VCaP (cell line): ENCODE data around the gene PPP1R9B.
A peak's percentile ranks its signal among the peaks of the same experiment; 100 is the strongest.

Experiments used
- H3K27ac ChIP-seq: fragments of 450-650 bp; 2 replicates; pipeline ENCODE4 v1.5.1; 2017
- CTCF ChIP-seq: fragments of 450-650 bp; conservative IDR thresholded peaks from 2 replicates; pipeline ENCODE4 v1.5.1; 2017; ENCODE audit warnings: mild to moderate bottlenecking, moderate library complexity

PPP1R9B gene

DNA sequence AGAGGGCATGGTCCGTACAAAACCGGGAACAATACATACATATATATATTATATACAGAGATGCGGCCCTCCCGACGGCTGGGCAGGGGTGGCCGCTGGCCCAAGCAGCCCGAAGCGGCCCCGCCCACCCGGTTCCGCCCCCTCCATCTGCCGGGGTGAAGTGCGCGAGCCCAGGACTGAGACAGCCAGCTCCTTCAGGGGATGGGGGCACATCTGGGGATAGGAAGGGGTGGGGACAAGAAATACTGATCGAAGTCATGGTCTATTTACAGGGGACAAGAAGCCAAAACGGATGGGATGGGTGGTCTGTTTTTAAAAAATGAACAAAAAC is 16.7 kb downstream of the PPP1R9B start:
- no peak for TF ChIP-seq CTCF
- H3K27ac ChIP-seq = no peak overlapping the region

DNA sequence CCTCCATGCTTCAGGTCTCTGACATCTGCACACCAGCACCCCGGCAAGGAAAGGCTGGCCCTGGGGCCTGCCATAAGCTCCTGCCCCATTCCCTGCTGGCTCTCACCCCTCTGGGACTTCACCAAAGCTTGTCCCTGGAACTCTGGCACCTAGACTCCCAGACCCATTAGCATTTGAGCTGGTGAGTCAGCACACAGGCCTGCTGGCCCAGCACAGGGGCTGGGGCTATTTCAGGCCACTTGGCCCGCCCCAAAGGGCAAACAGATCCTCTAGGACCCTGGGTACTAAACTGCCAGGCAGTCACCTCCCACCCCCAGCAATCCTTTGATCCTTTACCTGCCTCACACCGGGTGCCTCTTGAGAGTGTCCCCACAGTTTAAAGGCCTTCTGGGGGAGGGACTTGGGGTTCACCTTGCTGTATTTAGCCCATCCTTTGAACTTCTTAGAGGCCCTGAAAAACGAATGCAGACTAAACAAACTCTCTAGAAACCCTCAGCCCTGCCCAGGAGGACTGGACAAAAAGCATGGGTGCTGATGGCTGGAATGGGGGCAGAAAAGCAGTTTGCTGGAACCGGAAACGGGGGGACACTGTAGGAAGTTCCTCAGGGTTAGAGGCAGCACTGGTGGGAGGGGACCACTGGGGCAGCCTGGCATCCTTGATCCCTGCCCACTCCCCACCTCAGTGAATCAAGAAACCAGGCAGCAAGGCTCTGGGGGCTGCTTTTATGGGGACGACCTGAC is 17.3 kb downstream of the PPP1R9B start:
- TF ChIP-seq CTCF = no peak
- H3K27ac ChIP-seq = no peak overlapping the region

DNA sequence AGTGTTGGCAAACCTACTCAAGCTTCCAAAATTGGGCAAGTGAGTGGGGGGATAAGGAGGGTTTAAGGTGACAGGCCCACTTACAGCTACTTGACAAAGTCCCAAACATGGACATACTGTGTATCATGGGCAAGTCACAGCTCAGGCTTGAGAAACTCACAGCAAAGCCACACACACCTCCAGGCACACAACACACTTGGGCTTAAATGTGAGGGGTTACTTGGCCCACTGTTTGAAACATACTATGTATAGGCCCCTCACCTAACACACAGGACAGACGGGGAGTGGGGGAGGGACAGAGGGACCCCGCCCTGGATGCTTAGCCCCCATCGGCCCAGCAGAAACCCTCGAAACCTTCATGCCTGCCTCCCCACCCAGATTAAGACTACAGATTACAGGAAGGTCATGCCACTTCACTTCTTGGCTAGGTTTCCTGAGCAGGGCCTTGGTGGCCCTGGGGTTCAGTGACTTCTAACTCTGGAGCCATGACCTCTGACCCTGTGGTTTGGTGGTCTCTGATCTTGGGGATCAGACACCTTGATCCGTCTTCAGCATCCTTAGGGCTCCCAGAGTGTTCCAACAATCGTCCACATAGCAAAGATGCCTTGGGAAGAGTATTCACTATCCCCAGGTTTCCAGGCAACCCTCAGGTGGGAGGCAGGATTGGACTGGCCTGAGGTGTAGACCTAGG is 18.2 kb downstream of the PPP1R9B start:
- no peak overlapping the region for H3K27ac ChIP-seq

GRCh38 chr17:50130559-50131305 is 19.7 kb downstream of the PPP1R9B start:
- TF ChIP-seq CTCF = no peak

More for the DNA sequence above, 18.2 kb downstream of the PPP1R9B start:
- no peak for TF ChIP-seq CTCF

GRCh38 chr17:50129728-50130558 is 20.5 kb downstream of the PPP1R9B start, which contains the start of gene SAMD14:
Gene SAMD14, minus strand, starts transcription at chr17:50130160. Its CDS starts 5,201 bp downstream, at chr17:50124959.
- TF ChIP-seq CTCF = no peak
- peak within 1 kb of the TSS; percentile 40; the same call in 1 of the 2 replicates for H3K27ac ChIP-seq

More at GRCh38 chr17:50130559-50131305, 19.7 kb downstream of the PPP1R9B start:
- no peak overlapping the region for H3K27ac ChIP-seq

- H3K27ac ChIP-seq = peak overlapping the region; percentile 40; the same call in 1 of the 2 replicates
These were observed 21.1 kb downstream of the PPP1R9B start for GRCh38 chr17:50129353-50129727.

More at GRCh38 chr17:50129353-50129727, 21.1 kb downstream of the PPP1R9B start:
- no peak for TF ChIP-seq CTCF
